BLaER1 treated with 17β-estradiol and CSF1 and Interleukin-3, amounts not matched to agents 10 nM and 100 nM (cell line): Measurements from ENCODE around the gene CCL3.

Experiments
- H3K27ac ChIP-seq, 11 experiments: shearing (Covaris generic); formaldehyde crosslinking; 2 replicates each; pipeline ENCODE4 v1.8.1; 2022
- H3K27me3 ChIP-seq, 11 experiments: shearing (Covaris generic); formaldehyde crosslinking; 2 replicates each; pipeline ENCODE4 v1.8.1; 2022
- H3K36me3 ChIP-seq, 11 experiments: shearing (Covaris generic); formaldehyde crosslinking; 2 replicates each; pipeline ENCODE4 v1.8.1; 2022
- H3K4me1 ChIP-seq, 10 experiments: shearing (Covaris generic); formaldehyde crosslinking; 2 replicates each; pipeline ENCODE4 v1.8.1; 2022
- H3K4me2 ChIP-seq, 11 experiments: shearing (Covaris generic); formaldehyde crosslinking; 2 replicates each; pipeline ENCODE4 v1.8.1; 2022
- H3K4me3 ChIP-seq, 10 experiments: shearing (Covaris generic); formaldehyde crosslinking; 2 replicates each; pipeline ENCODE4 v1.8.1; 2022
- H3K9ac ChIP-seq, 11 experiments: shearing (Covaris generic); formaldehyde crosslinking; 2 replicates each; pipeline ENCODE4 v1.8.1; 2022
- H3K9me3 ChIP-seq, 11 experiments: shearing (Covaris generic); formaldehyde crosslinking; replicated peaks in 1 of 11; 2 replicates each; pipeline ENCODE4 v1.8.1; 2022
- H4K20me1 ChIP-seq, 11 experiments: shearing (Covaris generic); formaldehyde crosslinking; 2 replicates each; pipeline ENCODE4 v1.8.1; 2022
- Cebpa-rat ChIP-seq, 11 experiments: shearing (Covaris generic); IDR thresholded peaks; 2 replicates each; pipeline ENCODE4 v1.8.1; 2022

CCL3 gene

DNA sequence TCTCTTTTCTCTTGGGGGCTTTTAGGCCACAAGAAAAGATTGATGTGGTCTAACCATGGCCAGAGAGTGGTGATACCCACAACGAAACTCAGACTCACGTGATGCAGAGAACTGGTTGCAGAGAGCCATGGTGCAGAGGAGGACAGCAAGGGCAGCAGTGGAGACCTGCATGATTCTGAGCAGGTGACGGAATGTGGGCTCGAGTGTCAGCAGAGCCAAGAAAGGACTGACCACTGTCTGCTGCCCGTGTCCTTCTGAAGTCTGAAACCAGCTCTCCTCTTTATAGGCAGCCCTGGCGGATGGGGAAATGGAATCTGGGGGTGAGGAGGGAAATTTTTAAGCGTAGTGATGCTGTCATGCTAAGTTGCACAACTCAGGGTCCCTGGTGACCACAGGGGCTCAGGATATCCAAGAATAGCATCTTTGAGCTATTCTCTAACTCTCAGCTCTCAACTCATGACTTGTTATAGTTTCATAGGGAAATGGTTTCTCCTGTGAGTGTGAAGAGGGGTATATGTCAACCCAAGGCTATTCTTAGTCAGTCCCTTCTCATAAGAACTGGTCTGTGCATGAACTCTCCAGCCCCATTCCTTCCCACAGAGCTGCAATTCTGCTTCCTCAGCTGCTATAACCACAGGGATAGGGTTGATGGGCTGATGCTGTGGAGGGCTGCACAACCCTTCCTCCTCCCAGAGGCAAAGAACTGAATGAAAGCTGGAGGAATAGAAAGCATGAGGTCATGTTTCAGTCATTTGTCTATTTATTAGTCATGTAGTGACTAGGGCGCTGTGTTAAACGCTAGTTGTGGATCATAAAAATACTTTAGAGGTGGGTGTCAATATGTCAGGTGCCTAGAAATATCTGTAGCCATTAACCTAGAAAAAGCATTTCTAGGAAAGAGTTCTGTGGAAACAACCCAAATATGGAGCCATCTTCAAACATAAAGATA lies at the start of gene CCL3:
TSS of gene CCL3 (minus strand) at position 256 of the 949 bp plus-strand sequence. CDS start at position 171, 85 bp downstream.
- Histone ChIP-seq H3K36me3 (peaks cover 0 to 9% (median 0%) of the 10 kb centered on the region in 11 experiments; a peak in 6 of 22 replicates), H3K4me2 (peak within 1 kb of the TSS; percentile 85 to 99 (median 88)), H3K9me3 (no peaks in the 10 kb centered on the region), H3K27me3 (no peaks in the 10 kb centered on the region), H3K4me1 (peaks cover 69 to 90% (median 79%) of the 10 kb centered on the region in 10 experiments), H4K20me1 (no peaks in the 10 kb centered on the region), H3K9ac (peak within 1 kb of the TSS; percentile 81 to 98 (median 84)), H3K27ac (peak within 1 kb of the TSS; percentile 89 to 99 (median 94)), H3K4me3 (peak within 1 kb of the TSS; percentile 48 to 71 (median 62))
- TF ChIP-seq Cebpa-rat (IDR thresholded peaks at IDR 0.05) = peak; percentile 98 to 99 (median 99)

DNA sequence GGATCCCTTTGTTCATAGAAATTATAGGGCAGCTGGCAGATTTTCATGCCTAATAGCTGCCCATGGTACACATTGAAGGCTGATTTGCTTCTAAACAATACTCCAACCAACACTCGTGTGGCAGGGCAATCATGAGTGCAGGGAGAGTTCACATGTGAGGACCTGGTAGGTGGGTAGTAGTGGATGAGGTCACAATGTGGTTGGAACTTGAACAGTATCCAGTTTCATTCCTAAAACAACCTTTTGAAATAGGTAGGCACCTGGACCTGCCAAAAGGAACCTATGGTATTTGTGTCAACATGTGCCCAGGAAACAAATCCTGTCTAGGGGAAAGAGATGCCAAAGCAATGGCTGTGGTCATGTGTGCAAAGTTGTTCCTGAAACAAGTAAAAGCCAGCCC lies 46.5 kb upstream of the CCL3 start:
- H3K4me1 ChIP-seq = peaks cover 0 to 61% (median 12%) of the 10 kb centered on the region in 10 experiments; a peak in 11 of 20 replicates
- no peaks in the 10 kb centered on the region for H3K36me3 ChIP-seq
- H4K20me1 ChIP-seq = no peaks in the 10 kb centered on the region
- H3K9ac ChIP-seq = no peak overlapping the region
- H3K27ac ChIP-seq = no peak overlapping the region
- no peak for TF ChIP-seq Cebpa-rat (IDR thresholded peaks at IDR 0.05)
- H3K27me3 ChIP-seq = no peaks in the 10 kb centered on the region
- no peak overlapping the region for H3K4me3 ChIP-seq
- no peak overlapping the region for H3K4me2 ChIP-seq
- peaks cover 0 to 12% (median 5%) of the 10 kb centered on the region in 11 experiments; a peak in 7 of 22 replicates for H3K9me3 ChIP-seq

DNA sequence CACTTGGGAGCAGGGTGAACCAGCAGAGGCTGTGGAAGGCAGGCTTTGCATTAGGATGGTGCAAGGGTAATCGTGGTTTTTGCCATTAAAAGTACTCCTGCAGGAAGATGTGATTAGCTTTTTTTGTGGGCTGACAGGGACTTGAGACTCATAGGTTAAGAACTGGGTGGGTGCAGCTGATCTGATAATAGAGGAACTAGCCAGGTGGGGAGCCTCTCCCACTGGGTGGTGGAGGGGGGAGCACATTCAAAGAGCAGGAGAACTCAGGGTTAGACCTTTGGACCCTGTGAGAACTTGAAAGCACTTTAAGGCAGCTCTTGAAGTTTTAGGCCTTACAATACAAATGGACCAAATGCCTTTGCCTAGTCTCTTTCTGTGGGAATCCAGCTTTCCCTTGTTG lies 46.1 kb upstream of the CCL3 start:
- no peak for TF ChIP-seq Cebpa-rat (IDR thresholded peaks at IDR 0.05)
- H3K27ac ChIP-seq = no peak overlapping the region
- H4K20me1 ChIP-seq = no peaks in the 10 kb centered on the region
- no peaks in the 10 kb centered on the region for H3K27me3 ChIP-seq
- H3K36me3 ChIP-seq = no peaks in the 10 kb centered on the region
- H3K4me2 ChIP-seq = peak overlapping the region in 1 of 11 experiments; percentile 65; a peak in 2 of 22 replicates
- H3K9ac ChIP-seq = no peak overlapping the region
- H3K4me1 ChIP-seq = peaks cover 0 to 65% (median 14%) of the 10 kb centered on the region in 10 experiments; a peak in 11 of 20 replicates
- peaks cover 0 to 12% (median 5%) of the 10 kb centered on the region in 11 experiments; a peak in 7 of 22 replicates for H3K9me3 ChIP-seq
- H3K4me3 ChIP-seq = no peak overlapping the region

DNA sequence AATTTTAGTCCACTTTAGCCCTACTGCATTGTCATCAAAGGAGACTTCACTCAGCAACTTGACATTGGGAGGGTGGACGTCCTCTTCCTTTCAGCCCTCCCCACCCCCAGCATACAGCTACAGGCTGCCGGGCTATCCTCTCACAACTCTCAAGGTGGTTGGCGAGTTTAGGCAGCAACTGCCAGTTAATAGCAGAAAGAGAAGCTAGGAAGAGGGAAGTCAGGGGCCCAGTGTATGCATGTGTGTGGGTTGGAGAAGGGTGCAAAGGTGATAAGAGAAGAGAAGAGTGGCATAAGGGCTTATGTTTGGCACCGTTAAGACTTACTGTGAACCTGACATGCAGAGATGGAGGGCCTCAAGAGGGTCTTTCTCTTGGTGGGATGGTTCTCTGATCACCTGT lies 45.5 kb upstream of the CCL3 start:
- no peak for TF ChIP-seq Cebpa-rat (IDR thresholded peaks at IDR 0.05)
- H3K27me3 ChIP-seq = no peaks in the 10 kb centered on the region
- H3K4me2 ChIP-seq = peak overlapping the region in 2 of 11 experiments; percentile 48 to 65; a peak in 4 of 22 replicates
- H4K20me1 ChIP-seq = no peaks in the 10 kb centered on the region
- H3K36me3 ChIP-seq = no peaks in the 10 kb centered on the region
- no peak overlapping the region for H3K4me3 ChIP-seq
- peaks cover 0 to 12% (median 5%) of the 10 kb centered on the region in 11 experiments; a peak in 7 of 22 replicates for H3K9me3 ChIP-seq
- peaks cover 0 to 70% (median 17%) of the 10 kb centered on the region in 10 experiments; a peak in 11 of 20 replicates for H3K4me1 ChIP-seq
- H3K27ac ChIP-seq = no peak overlapping the region
- H3K9ac ChIP-seq = no peak overlapping the region

DNA sequence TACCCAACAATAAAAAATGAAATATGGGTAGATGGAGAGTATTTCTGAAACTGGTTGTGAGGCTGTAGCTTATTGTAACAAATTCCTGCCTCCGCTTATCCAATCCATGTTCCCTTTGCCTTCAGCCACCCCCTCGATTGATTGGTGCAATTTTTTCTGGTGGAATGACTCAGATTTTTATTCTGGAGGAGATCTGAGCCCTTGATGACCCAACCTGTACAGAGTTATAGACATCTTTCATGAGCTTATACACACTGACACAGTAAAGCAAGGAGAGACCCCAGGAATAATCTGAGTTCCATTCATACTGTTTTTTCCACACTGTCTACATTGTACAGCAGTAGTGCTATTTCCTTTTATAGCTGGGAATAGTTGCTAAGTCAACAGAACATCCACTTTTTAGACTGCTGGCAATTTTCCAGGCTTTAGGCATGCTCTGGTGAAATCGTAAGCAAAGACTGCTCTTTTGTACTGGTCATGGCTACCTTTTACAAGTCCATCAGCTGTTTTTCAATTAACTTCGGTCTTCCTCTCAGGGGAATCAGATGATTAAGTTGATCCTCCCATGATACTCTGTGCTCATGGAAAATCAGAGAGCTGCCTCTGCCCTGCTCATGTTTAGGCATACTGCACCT lies 43.8 kb upstream of the CCL3 start:
- Histone ChIP-seq H3K4me2 (peak overlapping the region in 3 of 11 experiments; percentile 56 to 78 (median 60); a peak in 6 of 22 replicates), H3K9ac (no peak overlapping the region), H3K9me3 (peaks cover 0 to 11% (median 5%) of the 10 kb centered on the region in 11 experiments; a peak in 7 of 22 replicates), H3K36me3 (no peaks in the 10 kb centered on the region), H3K4me1 (peaks cover 0 to 88% (median 20%) of the 10 kb centered on the region in 10 experiments; a peak in 11 of 20 replicates), H3K27ac (no peak overlapping the region), H3K4me3 (no peak overlapping the region), H4K20me1 (no peaks in the 10 kb centered on the region), H3K27me3 (no peaks in the 10 kb centered on the region)
- TF ChIP-seq Cebpa-rat (IDR thresholded peaks at IDR 0.05) = no peak

DNA sequence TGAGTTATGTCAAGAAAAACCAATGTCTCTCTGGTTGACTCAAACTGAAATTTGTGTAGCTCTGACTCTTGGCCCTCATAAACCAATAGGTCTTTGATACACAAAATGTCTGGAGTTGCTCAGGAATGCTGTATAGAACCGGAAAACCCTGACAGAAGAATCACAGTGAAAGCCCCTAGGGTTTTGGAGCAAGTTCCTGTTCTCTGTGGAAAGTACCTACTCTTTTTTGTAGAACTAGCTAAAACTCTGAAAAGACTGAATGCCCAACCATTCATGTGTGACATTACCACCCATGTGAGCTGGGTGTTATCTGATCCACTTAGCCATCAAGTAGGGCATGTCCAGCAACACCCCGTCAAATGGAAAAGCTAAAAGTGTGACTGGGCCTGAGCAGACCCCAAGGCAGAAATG lies 42.5 kb upstream of the CCL3 start:
- Histone ChIP-seq H3K4me3 (no peak overlapping the region), H4K20me1 (no peaks in the 10 kb centered on the region), H3K9ac (no peak overlapping the region), H3K9me3 (peaks cover 0 to 7% (median 4%) of the 10 kb centered on the region in 11 experiments; a peak in 15 of 22 replicates), H3K27ac (peak overlapping the region in 3 of 11 experiments; percentile 6 to 18 (median 11); a peak in 5 of 22 replicates), H3K4me2 (peak overlapping the region in 5 of 11 experiments; percentile 6 to 78 (median 60); a peak in 6 of 22 replicates), H3K36me3 (no peaks in the 10 kb centered on the region), H3K4me1 (peaks cover 0 to 97% (median 22%) of the 10 kb centered on the region in 10 experiments; a peak in 12 of 20 replicates), H3K27me3 (no peaks in the 10 kb centered on the region)
- TF ChIP-seq Cebpa-rat (IDR thresholded peaks at IDR 0.05) = no peak

DNA sequence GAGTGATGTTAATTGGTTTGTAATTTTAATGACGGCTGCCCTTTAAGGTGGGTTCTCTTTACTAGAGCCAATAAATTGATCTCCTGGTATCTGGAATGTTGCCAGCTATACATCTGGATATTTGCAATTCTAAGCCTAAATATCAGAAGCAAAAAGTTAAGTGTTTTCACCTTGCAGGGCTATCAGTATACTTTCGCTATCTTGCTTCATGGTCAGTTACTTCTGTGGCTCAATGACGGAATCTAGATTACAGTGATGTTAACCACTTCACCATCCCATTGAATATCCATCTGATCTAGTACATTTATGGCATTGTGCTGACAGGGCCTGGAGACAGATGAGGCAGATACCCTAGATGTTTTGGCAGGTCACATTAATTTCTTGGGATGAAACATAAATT lies 42.0 kb upstream of the CCL3 start:
- Histone ChIP-seq H3K4me2 (peak overlapping the region in 6 of 11 experiments; percentile 10 to 78 (median 52); a peak in 8 of 22 replicates), H3K4me3 (no peak overlapping the region), H3K27me3 (no peaks in the 10 kb centered on the region), H3K36me3 (peaks cover 0 to under 1% (median 0%) of the 10 kb centered on the region in 11 experiments; a peak in 1 of 22 replicates), H3K4me1 (peaks cover 0 to 97% (median 24%) of the 10 kb centered on the region in 10 experiments; a peak in 15 of 20 replicates), H3K9ac (no peak overlapping the region), H4K20me1 (no peaks in the 10 kb centered on the region), H3K27ac (peak overlapping the region in 2 of 11 experiments; percentile 6 to 18; a peak in 3 of 22 replicates), H3K9me3 (peaks cover 3 to 12% (median 9%) of the 10 kb centered on the region in 11 experiments)
- no peak for TF ChIP-seq Cebpa-rat (IDR thresholded peaks at IDR 0.05)

DNA sequence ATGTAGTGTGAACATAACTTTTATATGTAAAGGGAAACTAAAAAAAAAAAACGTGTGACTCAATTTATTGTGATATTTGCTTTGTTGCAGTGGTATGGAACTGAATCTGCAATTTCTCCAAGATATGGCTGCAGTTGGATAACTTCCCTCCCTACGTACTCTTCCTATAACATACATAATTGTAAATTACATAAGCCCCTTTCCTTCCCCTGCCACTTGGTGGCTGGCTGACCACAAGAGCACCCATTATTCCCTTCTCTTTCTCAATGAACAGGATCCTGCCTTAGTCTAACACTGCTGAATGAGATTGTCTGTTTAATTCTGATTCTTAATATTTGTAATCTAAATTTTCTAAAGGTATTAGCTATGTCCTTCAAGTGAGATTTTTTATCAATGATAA lies 41.5 kb upstream of the CCL3 start:
- Histone ChIP-seq H3K9me3 (peaks cover 8 to 17% (median 14%) of the 10 kb centered on the region in 11 experiments), H3K4me2 (peak overlapping the region in 6 of 11 experiments; percentile 10 to 78 (median 52); a peak in 8 of 22 replicates), H3K4me1 (peaks cover 0 to 94% (median 26%) of the 10 kb centered on the region in 10 experiments; a peak in 15 of 20 replicates), H3K27ac (peak overlapping the region in 1 of 11 experiments; percentile 6; a peak in 1 of 22 replicates), H3K9ac (no peak overlapping the region), H3K36me3 (peaks cover 0 to 3% (median 0%) of the 10 kb centered on the region in 11 experiments; a peak in 1 of 22 replicates), H3K27me3 (no peaks in the 10 kb centered on the region), H3K4me3 (no peak overlapping the region), H4K20me1 (no peaks in the 10 kb centered on the region)
- no peak for TF ChIP-seq Cebpa-rat (IDR thresholded peaks at IDR 0.05)
